GM12878 (cell line): Measurements from ENCODE around the gene MRPL36. TPM values are rescaled to one million over a fixed set of nuclear protein-coding genes. Genes with fewer than 3 reads are reported as not detected.

Source experiments
- ATAC-seq: fragments of 200-7000 bp; cut with Tn5 transposase; 3 replicates; pipeline ENCODE4 v1.9.1; 2020; ENCODE audit warnings: mild to moderate bottlenecking, moderate library complexity
- BruUV-seq: library from RNA; stranded (reverse); fragments of 400-500 nt; replicated peaks from 2 replicates; lab custom pipeline; 2021; lab: Mats Ljungman, UMichigan
- CTCF ChIA-PET: fragments of 300-600 bp; sonication (Branson Sonifier 250); formaldehyde crosslinking; extraction: SDS; loops from one replicate; lab custom pipeline; 2021; ENCODE audit warnings: inconsistent platforms; lab: Yijun Ruan, JAX
- POLR2A ChIA-PET: fragments of 350-600 bp; formaldehyde crosslinking; extraction: SDS; loops from one replicate; lab custom pipeline; 2021; ENCODE audit warnings: inconsistent platforms; lab: Charles Lee
- RAD21 ChIA-PET: fragments of 300-600 bp; sonication (Branson Sonifier 250); formaldehyde crosslinking; loops from one replicate; lab custom pipeline; 2023; ENCODE audit warnings: antibody characterized with exemption; ENCODE audit not compliant: unreplicated experiment; lab: Charles Lee
- SMC1A ChIA-PET: fragments of 300-600 bp; sonication (Branson Sonifier 250); formaldehyde crosslinking; loops from one replicate; lab custom pipeline; 2023; ENCODE audit not compliant: unreplicated experiment, uncharacterized antibody; lab: Charles Lee
- DNase-seq: peaks from one replicate; pipeline ENCODE4 v3.0.0-alpha.2; 2011; ENCODE audit warnings: low read depth, low spot score
- FAIRE-seq: peaks from 3 replicates; lab custom pipeline; 2011; peaks lifted over from hg19 to GRCh38; lab: Jason Lieb, UNC
- H2AFZ ChIP-seq: 2 replicates; pipeline ENCODE4 v1.6.0; 2011; ENCODE audit warnings: low read depth, low read length, control low read depth; ENCODE audit not compliant: control insufficient read depth
- H3K27ac ChIP-seq: 2 replicates; pipeline ENCODE4 v1.5.1; 2011; ENCODE audit warnings: control low read depth; ENCODE audit not compliant: control insufficient read depth, insufficient read depth
- H3K27me3 ChIP-seq, 2 experiments: replicated peaks in 1 of 2; 2 replicates each; pipeline versions ENCODE4 v1.6.0 to v1.6.1; 2011; ENCODE audit warnings: low read length in 1 of 2; ENCODE audit not compliant: control insufficient read depth in 2 of 2, insufficient read depth in 2 of 2
- H3K36me3 ChIP-seq, 2 experiments: 2 replicates each; pipeline ENCODE4 v1.5.1; 2011; ENCODE audit warnings: low read length in 1 of 2; ENCODE audit not compliant: control insufficient read depth in 2 of 2, insufficient read depth in 2 of 2
- H3K4me1 ChIP-seq: 2 replicates; pipeline ENCODE4 v1.6.1; 2011; ENCODE audit warnings: mild to moderate bottlenecking, low read length, moderate library complexity, mixed read lengths; ENCODE audit not compliant: control insufficient read depth, insufficient read depth
- H3K4me2 ChIP-seq: 2 replicates; pipeline ENCODE4 v1.6.0; 2011; ENCODE audit warnings: control low read depth; ENCODE audit not compliant: control insufficient read depth, insufficient read depth
- H3K4me3 ChIP-seq: fragments of 200-600 bp; sonication (generic); 2 replicates; pipeline ENCODE4 v1.5.1; 2016
- H3K79me2 ChIP-seq: 2 replicates; pipeline ENCODE4 v1.6.0; 2011; ENCODE audit warnings: low read length; ENCODE audit not compliant: control insufficient read depth, insufficient read depth
- H3K9ac ChIP-seq: 2 replicates; pipeline ENCODE4 v1.8.0; 2011; ENCODE audit warnings: low read length, control low read depth, mixed read lengths; ENCODE audit not compliant: control insufficient read depth, insufficient read depth
- H3K9me3 ChIP-seq: replicated peaks from 3 replicates; pipeline ENCODE4 v1.5.1; 2011; ENCODE audit warnings: mild to moderate bottlenecking, low read length; ENCODE audit not compliant: control insufficient read depth, insufficient read depth
- H4K20me1 ChIP-seq: 2 replicates; pipeline ENCODE4 v1.6.0; 2011; ENCODE audit not compliant: control insufficient read depth, insufficient read depth
- BACH1 ChIP-seq: fragments of 450-650 bp; IDR thresholded peaks from 2 replicates; pipeline ENCODE4 v1.6.1; 2017; ENCODE audit warnings: mild to moderate bottlenecking, borderline replicate concordance
- GABPA ChIP-seq: IDR thresholded peaks from 2 replicates; pipeline ENCODE4 v1.6.1; 2014; ENCODE audit warnings: antibody characterized with exemption, low read depth, mild to moderate bottlenecking, inconsistent platforms
- HDAC2 ChIP-seq: fragments of 200-600 bp; sonication (generic); IDR thresholded peaks from 2 replicates; pipeline ENCODE4 v1.6.1; 2017
- JUNB ChIP-seq: IDR thresholded peaks from 2 replicates; pipeline ENCODE4 v1.6.1; 2016; ENCODE audit warnings: antibody characterized with exemption, mild to moderate bottlenecking
- NFIC ChIP-seq: IDR thresholded peaks from 2 replicates; pipeline ENCODE4 v1.6.1; 2012; ENCODE audit warnings: low read depth, mild to moderate bottlenecking, inconsistent platforms, low read length, moderate library complexity
- NFXL1 ChIP-seq: fragments of 450-650 bp; IDR thresholded peaks from 2 replicates; pipeline ENCODE4 v1.6.1; 2017; ENCODE audit warnings: antibody characterized with exemption, mild to moderate bottlenecking, borderline replicate concordance
- RAD51 ChIP-seq: fragments of 450-650 bp; IDR thresholded peaks from 2 replicates; pipeline ENCODE4 v1.6.1; 2016; ENCODE audit warnings: moderate library complexity, mild to moderate bottlenecking, inconsistent platforms
- SKIL ChIP-seq: fragments of 450-650 bp; IDR thresholded peaks from 2 replicates; pipeline ENCODE4 v1.6.1; 2017; ENCODE audit warnings: mild to moderate bottlenecking, low read depth, inconsistent platforms; ENCODE audit not compliant: poor library complexity, severe bottlenecking
- SRF ChIP-seq, 2 experiments: IDR thresholded peaks; 2 replicates each; pipeline ENCODE4 v1.6.1; 2011; ENCODE audit warnings: low read depth in 2 of 2, low read length in 2 of 2, mild to moderate bottlenecking in 1 of 2, moderate library complexity in 1 of 2
- ZNF384 ChIP-seq: IDR thresholded peaks from 2 replicates; pipeline ENCODE4 v1.6.1; 2012; ENCODE audit warnings: low read depth, mild to moderate bottlenecking, low read length, improper control_type of control experiment, borderline replicate concordance
- WGBS: methylation state at CpG from one replicate; pipeline ENCODE4 v1.1.6; 2016; ENCODE audit warnings: low lambda C conversion rate; ENCODE audit not compliant: insufficient replicate concordance, insufficient coverage; ENCODE audit errors: missing lambda C conversion rate; 5-methylcytosine and 5-hydroxymethylcytosine counted together
- in situ Hi-C: fragments of 300-500 bp; cut with MboI; formaldehyde crosslinking; loops from 9 replicates; pipeline ENCODE4 v1.14.3; 2018; ENCODE audit warnings: mixed read lengths
- intact Hi-C: fragments of 100-400 bp; cut with micrococcal nuclease; formaldehyde crosslinking; loops from one replicate; pipeline ENCODE4 v1.14.2; 2022; ENCODE audit not compliant: unreplicated experiment
- polyA plus RNA-seq, 11 experiments: library from polyadenylated mRNA; depleted of rRNA in 4 of 11; unstranded in 6 of 11; stranded (reverse) in 5 of 11; fragments of >200 nt; fragmentation: Nextera tagmentation in 4 of 11; fragmentation: Illumina TruSeq in 1 of 11; extraction: Ambion mirVana in 4 of 11; extraction: Trizol in 1 of 11; gene quantifications; 1 replicate in 1 of 11; 2 replicates in 10 of 11; pipeline versions ENCODE4 v1.2.1 to v1.2.3, GENCODE V29; 2011 to 2016; ENCODE audit warnings: inconsistent platforms in 2 of 11, missing spikeins in 2 of 11, low read depth in 1 of 11
- total RNA-seq, 4 experiments: library from RNA; depleted of rRNA in 3 of 4; stranded (reverse); fragments of >200 nt in 3 of 4; fragmentation: Illumina TruSeq in 1 of 4; extraction: Trizol in 1 of 4; gene quantifications; 2 replicates each; pipeline versions ENCODE4 v1.2.1 to v1.2.3, GENCODE V29; 2013 to 2021
- TF ChIP-seq, protein P1 (sequence below): fragments of 450-650 bp; IDR thresholded peaks from 2 replicates; pipeline ENCODE4 v1.6.1; 2017; ENCODE audit warnings: mild to moderate bottlenecking, moderate library complexity
- TF ChIP-seq, protein P2 (sequence below): IDR thresholded peaks from 2 replicates; pipeline ENCODE4 v1.6.1; 2011; ENCODE audit warnings: low read depth, mild to moderate bottlenecking, low read length, moderate library complexity, borderline replicate concordance; ENCODE audit errors: extremely low read depth

Gene MRPL36
- total and polyA plus RNA-seq, 10 of the 15 experiments (the other 5 are each of a cell fraction or from before 2014, with no cell fraction given): 89.2 to 559 (median 152) TPM

DNA sequence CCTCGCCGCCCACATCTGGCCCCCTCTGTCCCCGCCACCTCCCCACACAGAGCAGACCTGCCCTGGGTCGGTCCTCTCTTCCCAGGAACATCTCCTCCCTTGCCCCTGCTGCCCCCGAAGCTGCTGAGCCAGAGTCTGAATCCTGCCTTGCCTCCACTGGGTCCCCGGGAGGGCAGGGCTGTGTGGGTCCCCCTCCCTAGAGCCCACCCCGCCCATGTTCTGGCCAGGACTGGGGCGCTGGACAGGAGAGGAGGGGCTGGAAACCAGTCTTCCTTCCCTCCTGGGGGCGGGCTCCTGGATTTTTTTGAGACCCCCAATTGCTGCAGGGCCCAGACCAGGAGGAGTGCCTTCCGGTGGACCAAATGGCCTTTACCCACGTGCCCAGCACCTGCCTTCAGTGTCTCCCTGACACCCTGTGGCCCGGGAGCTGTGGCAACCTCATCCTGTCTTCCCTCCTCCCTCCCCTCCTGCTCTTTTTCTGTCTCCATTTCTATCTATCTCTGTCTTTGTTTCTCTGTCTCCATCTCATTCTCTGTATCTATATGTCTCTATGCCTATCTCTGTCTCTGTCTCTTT, 12.1 kb downstream of the MRPL36 start (continued):
- TF ChIP-seq ZNF384: no peak

- ChIA-PET RAD21 (no interaction called here), POLR2A (no interaction called here), CTCF (no interaction called here), SMC1A (no interaction called here)
- H3K9me3 ChIP-seq: no peaks in the 10 kb centered on the region; the same call in 2 of the 3 replicates
- H3K4me3 ChIP-seq: no peak overlapping the region
- H4K20me1 ChIP-seq: no peaks in the 10 kb centered on the region
- no peak for DNase-seq
- intact Hi-C loops (no loop called here), in situ Hi-C loops (no loop called here)
- TF ChIP-seq RAD51 (no peak), BACH1 (no peak), NFXL1 (no peak), HDAC2 (no peak), GABPA (no peak), SKIL (no peak), NFIC (no peak), SRF (IDR thresholded peaks at IDR 0.05; ENCODE audit: low read depth in 2 of 2, low read length in 2 of 2) (no peak), JUNB (no peak)
- TF ChIP-seq, protein P1, sequence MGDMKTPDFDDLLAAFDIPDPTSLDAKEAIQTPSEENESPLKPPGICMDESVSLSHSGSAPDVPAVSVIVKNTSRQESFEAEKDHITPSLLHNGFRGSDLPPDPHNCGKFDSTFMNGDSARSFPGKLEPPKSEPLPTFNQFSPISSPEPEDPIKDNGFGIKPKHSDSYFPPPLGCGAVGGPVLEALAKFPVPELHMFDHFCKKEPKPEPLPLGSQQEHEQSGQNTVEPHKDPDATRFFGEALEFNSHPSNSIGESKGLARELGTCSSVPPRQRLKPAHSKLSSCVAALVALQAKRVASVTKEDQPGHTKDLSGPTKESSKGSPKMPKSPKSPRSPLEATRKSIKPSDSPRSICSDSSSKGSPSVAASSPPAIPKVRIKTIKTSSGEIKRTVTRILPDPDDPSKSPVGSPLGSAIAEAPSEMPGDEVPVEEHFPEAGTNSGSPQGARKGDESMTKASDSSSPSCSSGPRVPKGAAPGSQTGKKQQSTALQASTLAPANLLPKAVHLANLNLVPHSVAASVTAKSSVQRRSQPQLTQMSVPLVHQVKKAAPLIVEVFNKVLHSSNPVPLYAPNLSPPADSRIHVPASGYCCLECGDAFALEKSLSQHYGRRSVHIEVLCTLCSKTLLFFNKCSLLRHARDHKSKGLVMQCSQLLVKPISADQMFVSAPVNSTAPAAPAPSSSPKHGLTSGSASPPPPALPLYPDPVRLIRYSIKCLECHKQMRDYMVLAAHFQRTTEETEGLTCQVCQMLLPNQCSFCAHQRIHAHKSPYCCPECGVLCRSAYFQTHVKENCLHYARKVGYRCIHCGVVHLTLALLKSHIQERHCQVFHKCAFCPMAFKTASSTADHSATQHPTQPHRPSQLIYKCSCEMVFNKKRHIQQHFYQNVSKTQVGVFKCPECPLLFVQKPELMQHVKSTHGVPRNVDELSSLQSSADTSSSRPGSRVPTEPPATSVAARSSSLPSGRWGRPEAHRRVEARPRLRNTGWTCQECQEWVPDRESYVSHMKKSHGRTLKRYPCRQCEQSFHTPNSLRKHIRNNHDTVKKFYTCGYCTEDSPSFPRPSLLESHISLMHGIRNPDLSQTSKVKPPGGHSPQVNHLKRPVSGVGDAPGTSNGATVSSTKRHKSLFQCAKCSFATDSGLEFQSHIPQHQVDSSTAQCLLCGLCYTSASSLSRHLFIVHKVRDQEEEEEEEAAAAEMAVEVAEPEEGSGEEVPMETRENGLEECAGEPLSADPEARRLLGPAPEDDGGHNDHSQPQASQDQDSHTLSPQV: no peak
- TF ChIP-seq, protein P2, sequence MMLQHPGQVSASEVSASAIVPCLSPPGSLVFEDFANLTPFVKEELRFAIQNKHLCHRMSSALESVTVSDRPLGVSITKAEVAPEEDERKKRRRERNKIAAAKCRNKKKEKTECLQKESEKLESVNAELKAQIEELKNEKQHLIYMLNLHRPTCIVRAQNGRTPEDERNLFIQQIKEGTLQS: no peak
- H3K27me3 ChIP-seq: no peaks in the 10 kb centered on the region
- no peaks in the 10 kb centered on the region for H3K79me2 ChIP-seq
- no peak overlapping the region for H3K4me2 ChIP-seq
- H2AFZ ChIP-seq: no peak overlapping the region
- H3K27ac ChIP-seq: no peak overlapping the region
- H3K9ac ChIP-seq: no peak overlapping the region
- no peak for FAIRE-seq
- no TSS peak for BruUV-seq
- H3K36me3 ChIP-seq: no peaks in the 10 kb centered on the region
- ATAC-seq: no peak
- peaks cover 62% of the 10 kb centered on the region for H3K4me1 ChIP-seq
- 81% methylated on average over 29 of the region's 29 CpGs for WGBS
Measured at GRCh38 chr5:1786621-1787471, 12.8 kb downstream of the MRPL36 start.
